Activated naive CD8-positive, alpha-beta T cell treated with anti-CD3 and anti-CD28 coated beads, Interleukin-2, amount 50 U/mL, for 24 hours (primary cell): ENCODE results near the gene FANCC.

Experiments
- ATAC-seq: fragments of 150-1000 bp; cut with Tn5 transposase; one replicate; pipeline ENCODE4 v1.10.0; 2021
- DNase-seq: peaks from one replicate; pipeline ENCODE4 v3.0.0; 2021
- H3K27ac Mint-ChIP-seq: one replicate; pipeline ENCODE4 v1.8.0; 2021; ENCODE audit warnings: mild to moderate bottlenecking, mixed read lengths
- H3K27me3 Mint-ChIP-seq: one replicate; pipeline ENCODE4 v1.8.0; 2021; ENCODE audit warnings: mixed read lengths
- H3K36me3 Mint-ChIP-seq: one replicate; pipeline ENCODE4 v1.8.0; 2021; ENCODE audit warnings: low read depth, mixed read lengths
- H3K4me1 Mint-ChIP-seq: one replicate; pipeline ENCODE4 v1.8.0; 2021; ENCODE audit warnings: mixed read lengths
- H3K4me3 Mint-ChIP-seq: one replicate; pipeline ENCODE4 v1.8.0; 2021; ENCODE audit warnings: mild to moderate bottlenecking, moderate library complexity, mixed read lengths
- H3K9me3 Mint-ChIP-seq: one replicate; pipeline ENCODE4 v1.8.0; 2021; ENCODE audit warnings: mixed read lengths

FANCC gene

DNA sequence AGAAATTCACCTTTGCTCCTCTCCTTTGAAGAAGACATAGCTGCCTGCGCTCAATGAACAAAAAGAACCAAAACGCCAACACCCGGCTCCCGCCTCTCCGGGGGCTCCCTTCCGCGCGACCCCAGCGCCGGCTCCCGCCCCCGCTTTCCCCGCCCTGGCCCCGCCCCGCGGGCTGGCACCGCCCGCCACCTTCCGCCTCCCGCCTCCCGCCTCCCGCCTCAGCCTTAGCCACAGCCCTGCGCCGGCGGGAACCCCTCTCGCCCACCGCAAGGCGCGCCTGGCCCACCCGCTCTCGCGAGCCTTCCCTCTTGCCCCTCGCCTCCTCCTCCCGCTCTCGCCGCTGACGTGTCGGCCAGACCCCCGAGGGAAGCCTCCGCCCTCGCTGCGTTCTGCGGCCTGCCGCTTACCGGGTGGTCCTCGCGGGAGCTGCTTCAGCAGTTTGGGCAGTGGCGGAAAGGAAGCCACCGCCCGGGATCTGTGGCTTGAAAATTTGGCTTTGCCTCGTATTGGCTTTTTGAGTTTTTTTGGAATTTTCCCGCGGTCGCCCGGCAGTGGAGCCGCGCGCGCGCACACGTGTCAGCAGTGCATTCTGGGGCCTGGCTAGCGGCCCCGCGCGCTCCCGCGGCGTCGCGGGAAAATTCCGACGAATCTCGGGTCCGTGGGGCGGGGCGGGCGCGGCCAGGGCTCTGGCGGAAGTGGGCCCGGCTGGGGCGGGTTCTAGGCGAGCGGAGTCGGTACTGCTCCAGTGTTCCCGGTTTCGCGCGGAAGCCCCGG is at the start of gene FANCC:
FANCC (minus strand) TSS at position 591 of the 774 bp plus-strand sequence. CDS start 68,418 bp downstream, outside the sequence.
- Mint-ChIP-seq H3K27ac (peak within 1 kb of the TSS; percentile 93), H3K9me3 (no peaks in the 10 kb centered on the region), H3K4me3 (peak within 1 kb of the TSS; percentile 86), H3K4me1 (peaks cover 24% of the 10 kb centered on the region), H3K27me3 (peaks cover 14% of the 10 kb centered on the region), H3K36me3 (peaks cover 2% of the 10 kb centered on the region)
- ATAC-seq (peak; percentile 86), DNase-seq (peak; percentile 91)

DNA sequence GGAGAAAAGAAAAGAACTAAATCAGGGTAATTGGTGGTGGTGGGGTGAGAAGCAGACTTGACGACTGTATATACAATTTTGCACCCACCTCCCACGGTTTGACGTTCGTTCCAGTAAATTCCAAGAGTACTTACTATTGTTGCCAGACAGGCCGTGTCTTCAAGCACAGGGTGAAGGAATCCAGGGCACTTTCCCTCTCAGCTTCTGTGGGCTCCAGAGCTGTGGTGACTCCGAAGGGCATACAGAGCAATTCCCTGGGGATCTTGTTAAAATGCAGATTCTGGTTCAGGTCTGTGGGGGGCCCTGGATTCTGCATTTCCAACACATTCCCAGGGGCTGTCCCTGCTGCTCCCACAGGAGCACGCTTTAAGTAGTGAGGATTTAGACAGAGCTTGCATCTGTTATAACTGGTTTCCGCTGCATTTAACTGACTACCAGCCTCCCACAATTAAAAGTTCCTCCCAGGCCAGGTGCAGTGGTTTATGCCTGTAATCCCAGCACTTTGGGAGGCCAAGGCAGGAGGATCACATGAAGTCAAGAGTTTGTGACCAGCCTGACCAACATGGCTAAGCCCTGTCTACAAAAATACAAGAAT is 49.3 kb upstream of the FANCC start:
- Mint-ChIP-seq H3K9me3 (no peaks in the 10 kb centered on the region), H3K4me1 (no peaks in the 10 kb centered on the region), H3K27me3 (peaks cover 47% of the 10 kb centered on the region), H3K36me3 (no peaks in the 10 kb centered on the region), H3K27ac (no peak overlapping the region), H3K4me3 (no peak overlapping the region)
- no peak for DNase-seq
- no peak for ATAC-seq

DNA sequence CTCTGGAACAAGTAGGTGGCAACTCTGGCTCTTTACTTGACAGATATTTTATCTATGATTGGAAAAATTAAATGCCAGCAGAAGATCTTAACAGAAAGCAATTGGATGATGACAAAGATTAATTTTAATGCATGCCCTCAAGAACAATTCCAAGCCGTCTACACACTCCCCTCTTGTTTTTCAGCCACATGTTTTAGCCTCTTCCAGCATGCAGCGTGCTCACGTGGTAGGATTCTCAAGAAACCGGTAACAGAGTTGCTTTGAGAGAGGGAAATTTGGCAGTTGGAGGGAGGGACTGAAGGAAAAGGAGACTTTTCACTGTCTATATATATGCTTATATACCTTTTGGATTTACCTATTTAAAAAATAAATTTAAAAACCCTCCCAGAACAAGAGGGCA is 48.3 kb upstream of the FANCC start:
- Mint-ChIP-seq H3K27ac (no peak overlapping the region), H3K4me1 (no peaks in the 10 kb centered on the region), H3K27me3 (peaks cover 50% of the 10 kb centered on the region), H3K4me3 (no peak overlapping the region), H3K36me3 (no peaks in the 10 kb centered on the region), H3K9me3 (no peaks in the 10 kb centered on the region)
- ATAC-seq = no peak
- DNase-seq = no peak

GRCh38 chr9:95363051-95363841 is 45.7 kb upstream of the FANCC start:
- Mint-ChIP-seq H3K27me3 (peaks cover 34% of the 10 kb centered on the region), H3K36me3 (no peaks in the 10 kb centered on the region), H3K27ac (no peak overlapping the region), H3K4me1 (no peaks in the 10 kb centered on the region), H3K4me3 (no peak overlapping the region), H3K9me3 (no peaks in the 10 kb centered on the region)
- no peak for ATAC-seq
- DNase-seq = no peak

DNA sequence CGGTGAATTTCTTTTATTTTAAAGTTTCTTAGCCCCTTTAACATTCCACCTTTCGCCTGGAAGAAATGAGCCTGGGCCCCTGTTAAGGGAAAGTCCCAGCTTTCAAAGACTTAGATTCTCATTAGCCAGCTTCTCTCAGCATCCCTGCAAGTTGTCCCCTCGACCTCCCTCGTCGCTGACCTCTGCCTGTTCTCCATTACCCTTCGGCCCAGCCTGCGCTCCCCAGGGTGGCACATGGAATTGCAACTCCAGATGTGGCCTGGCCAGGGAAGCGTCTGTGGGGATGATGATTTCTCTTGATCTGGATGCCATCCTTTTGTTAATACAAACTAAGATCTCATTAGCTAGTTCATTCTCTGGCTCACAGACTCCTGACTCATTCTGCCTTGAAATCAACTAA is 43.4 kb upstream of the FANCC start:
- Mint-ChIP-seq H3K36me3 (no peaks in the 10 kb centered on the region), H3K27me3 (peaks cover 35% of the 10 kb centered on the region), H3K27ac (no peak overlapping the region), H3K9me3 (no peaks in the 10 kb centered on the region), H3K4me3 (no peak overlapping the region), H3K4me1 (no peaks in the 10 kb centered on the region)
- DNase-seq (no peak), ATAC-seq (no peak)

DNA sequence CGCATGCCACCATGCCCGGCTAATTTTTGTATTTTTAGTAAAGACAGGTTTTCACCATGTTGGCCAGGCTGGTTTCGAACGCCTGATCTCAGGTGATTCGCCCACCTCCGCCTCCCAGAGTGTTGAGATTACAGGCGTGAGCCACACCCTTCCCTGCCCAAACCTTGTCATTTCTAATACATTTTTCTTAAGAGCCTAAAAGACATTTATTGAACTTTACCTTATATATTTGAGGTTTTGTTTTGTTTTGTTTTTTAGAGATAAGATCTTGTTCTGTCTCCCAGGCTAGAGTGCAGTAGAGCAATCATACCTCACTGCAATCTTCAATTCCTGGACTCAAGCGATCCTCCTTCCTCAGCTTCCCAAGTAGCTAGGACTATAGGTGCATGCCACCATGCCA is 39.8 kb upstream of the FANCC start:
- ATAC-seq = no peak

DNA sequence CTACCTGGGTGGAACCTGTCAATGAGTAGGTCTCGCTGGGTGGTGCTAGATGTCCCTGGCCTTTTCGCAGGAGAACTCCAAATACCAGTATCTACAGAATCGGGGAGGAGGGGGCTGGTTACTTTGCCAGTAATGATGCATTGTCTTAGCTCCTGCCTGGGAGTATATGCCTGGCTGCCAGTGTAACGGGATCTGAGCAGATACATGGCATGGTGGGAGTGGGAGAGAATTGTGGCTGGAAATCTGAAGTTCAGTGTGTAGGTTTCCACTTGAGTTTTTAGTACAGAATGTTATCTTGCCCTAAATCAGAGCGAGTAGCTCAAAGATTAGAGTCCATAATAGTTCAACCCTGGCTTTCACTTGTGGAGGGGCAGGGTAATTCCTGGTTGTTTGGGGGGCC is 38.0 kb upstream of the FANCC start:
- Mint-ChIP-seq H3K36me3 (no peaks in the 10 kb centered on the region), H3K4me1 (no peaks in the 10 kb centered on the region), H3K27me3 (peaks cover 27% of the 10 kb centered on the region), H3K27ac (no peak overlapping the region), H3K9me3 (no peaks in the 10 kb centered on the region), H3K4me3 (no peak overlapping the region)
- no peak for ATAC-seq
- no peak for DNase-seq

More for the DNA sequence above, 39.8 kb upstream of the FANCC start:
- no peak overlapping the region for H3K4me3 Mint-ChIP-seq
- H3K4me1 Mint-ChIP-seq = no peaks in the 10 kb centered on the region
- peaks cover 26% of the 10 kb centered on the region for H3K27me3 Mint-ChIP-seq
- no peaks in the 10 kb centered on the region for H3K36me3 Mint-ChIP-seq
- no peak overlapping the region for H3K27ac Mint-ChIP-seq
- no peak for DNase-seq
- H3K9me3 Mint-ChIP-seq = no peaks in the 10 kb centered on the region

- Mint-ChIP-seq H3K4me1 (peaks cover 3% of the 10 kb centered on the region), H3K9me3 (no peaks in the 10 kb centered on the region), H3K36me3 (no peaks in the 10 kb centered on the region), H3K27me3 (peaks cover 46% of the 10 kb centered on the region), H3K27ac (no peak overlapping the region), H3K4me3 (no peak overlapping the region)
- ATAC-seq (no peak), DNase-seq (no peak)
These were observed 33.5 kb upstream of the FANCC start for GRCh38 chr9:95351051-95351450.

- Mint-ChIP-seq H3K4me1 (peaks cover 3% of the 10 kb centered on the region), H3K27me3 (peaks cover 44% of the 10 kb centered on the region), H3K27ac (no peak overlapping the region), H3K9me3 (no peaks in the 10 kb centered on the region), H3K4me3 (no peak overlapping the region), H3K36me3 (no peaks in the 10 kb centered on the region)
- DNase-seq = no peak
- ATAC-seq = no peak
These were observed 32.8 kb upstream of the FANCC start for GRCh38 chr9:95350266-95350665.

- peaks cover 40% of the 10 kb centered on the region for H3K27me3 Mint-ChIP-seq
- H3K4me3 Mint-ChIP-seq = peak overlapping the region; percentile 56
- H3K36me3 Mint-ChIP-seq = no peaks in the 10 kb centered on the region
- H3K9me3 Mint-ChIP-seq = no peaks in the 10 kb centered on the region
- ATAC-seq = no peak
- DNase-seq = peak; percentile 15
- no peak overlapping the region for H3K27ac Mint-ChIP-seq
- peaks cover 3% of the 10 kb centered on the region for H3K4me1 Mint-ChIP-seq
These were observed 31.9 kb upstream of the FANCC start for GRCh38 chr9:95349091-95350038.

DNA sequence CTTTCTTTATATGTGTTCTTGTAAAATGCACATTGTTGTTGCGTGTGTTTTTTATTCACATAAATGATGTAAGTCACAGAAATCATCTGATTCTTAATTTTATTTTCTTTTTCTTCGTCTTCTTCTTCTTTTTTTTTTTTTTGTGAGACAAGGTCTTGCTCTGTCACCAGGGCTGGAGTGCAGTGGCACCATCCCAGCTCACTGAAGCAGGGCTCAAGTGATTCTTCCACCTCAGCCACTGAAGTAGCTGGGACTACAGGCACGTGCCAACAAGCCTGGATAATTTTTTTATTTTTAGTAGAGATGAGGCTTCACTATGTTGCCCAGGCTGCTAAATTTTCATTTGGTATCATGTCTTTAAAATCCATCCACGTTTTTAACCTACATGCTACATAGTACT is 28.5 kb upstream of the FANCC start:
- DNase-seq (no peak), ATAC-seq (no peak)
- Mint-ChIP-seq H3K27me3 (peaks cover 32% of the 10 kb centered on the region), H3K9me3 (no peaks in the 10 kb centered on the region), H3K36me3 (no peaks in the 10 kb centered on the region), H3K4me3 (no peak overlapping the region), H3K27ac (no peak overlapping the region), H3K4me1 (peaks cover 9% of the 10 kb centered on the region)

DNA sequence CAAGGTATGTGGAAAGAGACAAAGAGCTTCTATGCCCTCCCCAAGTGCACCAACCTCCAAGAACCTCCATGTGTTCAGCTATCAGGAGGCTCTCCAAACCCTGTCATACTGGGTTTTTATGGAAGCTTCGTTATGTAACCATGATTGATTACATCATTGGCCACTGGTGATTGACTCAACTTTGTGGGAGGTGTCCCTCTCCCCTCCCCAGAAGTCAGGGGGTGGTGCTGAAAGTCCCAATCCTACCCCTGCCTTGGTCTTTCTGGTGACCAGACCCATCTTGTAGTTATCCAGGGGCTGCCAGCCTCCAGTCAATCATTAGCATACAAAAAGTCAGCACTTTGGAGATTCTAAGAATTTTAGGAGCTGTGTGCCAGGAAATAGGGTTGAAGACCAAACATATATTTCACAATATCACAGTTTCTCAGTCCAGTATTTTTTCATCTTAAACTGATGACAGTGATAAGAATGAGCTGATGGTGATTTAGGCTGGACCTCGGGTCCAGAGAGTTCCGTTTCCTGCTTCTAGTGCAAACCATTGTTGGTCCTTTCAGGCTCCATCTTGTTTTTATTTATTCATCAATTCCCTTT is 27.3 kb upstream of the FANCC start:
- no peak for ATAC-seq
- H3K27me3 Mint-ChIP-seq = peaks cover 20% of the 10 kb centered on the region
- no peaks in the 10 kb centered on the region for H3K36me3 Mint-ChIP-seq
- H3K4me3 Mint-ChIP-seq = no peak overlapping the region
- no peak for DNase-seq
- no peaks in the 10 kb centered on the region for H3K9me3 Mint-ChIP-seq
- H3K4me1 Mint-ChIP-seq = peaks cover 8% of the 10 kb centered on the region
- H3K27ac Mint-ChIP-seq = no peak overlapping the region

DNA sequence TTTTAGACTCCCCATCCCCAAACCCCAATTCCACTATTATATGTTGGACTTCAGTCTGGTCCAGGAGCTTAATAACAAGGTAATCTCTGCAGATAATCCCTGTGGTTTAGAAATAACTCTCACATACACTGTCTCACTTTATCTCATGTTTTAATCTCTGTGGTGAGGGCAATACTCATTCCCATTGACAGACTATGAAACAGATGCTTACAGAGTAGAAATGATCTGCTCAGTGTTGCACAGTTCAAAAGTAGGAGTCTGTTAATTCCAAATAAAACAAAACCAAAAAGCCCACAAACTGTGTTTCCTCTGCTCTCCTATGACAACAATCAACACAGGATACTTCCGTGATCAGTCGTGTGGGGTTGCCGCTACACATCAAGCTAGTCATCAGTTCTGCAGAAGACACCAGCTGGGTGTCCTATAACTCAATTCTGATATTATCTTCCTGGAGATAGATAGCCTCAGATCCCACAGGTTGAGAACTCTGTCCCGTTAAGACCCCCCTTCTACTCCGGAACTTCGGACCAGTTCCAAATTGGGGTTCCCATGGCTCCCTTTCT is 26.3 kb upstream of the FANCC start:
- ATAC-seq = peak; percentile 69

More for the DNA sequence above, 26.3 kb upstream of the FANCC start:
- no peaks in the 10 kb centered on the region for H3K9me3 Mint-ChIP-seq
- no peak overlapping the region for H3K4me3 Mint-ChIP-seq
- H3K27ac Mint-ChIP-seq = no peak overlapping the region
- H3K27me3 Mint-ChIP-seq = peaks cover 14% of the 10 kb centered on the region
- no peaks in the 10 kb centered on the region for H3K36me3 Mint-ChIP-seq
- DNase-seq = no peak
- peaks cover 7% of the 10 kb centered on the region for H3K4me1 Mint-ChIP-seq
